Stomach (tissue), 4 donors: ENCODE data around the gene METTL3.
A peak's percentile ranks its signal among the peaks of the same experiment; 100 is the strongest.

Experiments used
- POLR2A ChIP-seq, 4 donors: fragments of 450-650 bp; IDR thresholded peaks; one replicate each; pipeline ENCODE4 v1.6.1; 2016; ENCODE audit warnings: antibody characterized with exemption in 4 of 4, control low read depth in 2 of 4, mild to moderate bottlenecking in 1 of 4, moderate library complexity in 1 of 4
- TF ChIP-seq, protein P1 (sequence below), 7 experiments: fragments of 450-650 bp in 4 of 7; fragments of 200-600 bp in 3 of 7; sonication (generic) in 3 of 7; IDR thresholded peaks; one replicate each; pipeline ENCODE4 v1.5.1; 2016 to 2019; ENCODE audit warnings: antibody characterized with exemption in 7 of 7, control low read depth in 2 of 7, mild to moderate bottlenecking in 1 of 7

GRCh38 chr14:21498540-21499526 is 12.3 kb downstream of the METTL3 start:
- TF ChIP-seq, protein P1, sequence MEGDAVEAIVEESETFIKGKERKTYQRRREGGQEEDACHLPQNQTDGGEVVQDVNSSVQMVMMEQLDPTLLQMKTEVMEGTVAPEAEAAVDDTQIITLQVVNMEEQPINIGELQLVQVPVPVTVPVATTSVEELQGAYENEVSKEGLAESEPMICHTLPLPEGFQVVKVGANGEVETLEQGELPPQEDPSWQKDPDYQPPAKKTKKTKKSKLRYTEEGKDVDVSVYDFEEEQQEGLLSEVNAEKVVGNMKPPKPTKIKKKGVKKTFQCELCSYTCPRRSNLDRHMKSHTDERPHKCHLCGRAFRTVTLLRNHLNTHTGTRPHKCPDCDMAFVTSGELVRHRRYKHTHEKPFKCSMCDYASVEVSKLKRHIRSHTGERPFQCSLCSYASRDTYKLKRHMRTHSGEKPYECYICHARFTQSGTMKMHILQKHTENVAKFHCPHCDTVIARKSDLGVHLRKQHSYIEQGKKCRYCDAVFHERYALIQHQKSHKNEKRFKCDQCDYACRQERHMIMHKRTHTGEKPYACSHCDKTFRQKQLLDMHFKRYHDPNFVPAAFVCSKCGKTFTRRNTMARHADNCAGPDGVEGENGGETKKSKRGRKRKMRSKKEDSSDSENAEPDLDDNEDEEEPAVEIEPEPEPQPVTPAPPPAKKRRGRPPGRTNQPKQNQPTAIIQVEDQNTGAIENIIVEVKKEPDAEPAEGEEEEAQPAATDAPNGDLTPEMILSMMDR (IDR thresholded peaks at IDR 0.05): peak in 3 of 7 experiments; percentile 28 to 41 (median 37)
- no peak for TF ChIP-seq POLR2A (IDR thresholded peaks at IDR 0.05)
